ENCODE results near the gene KLRD1. TPM values are rescaled to one million over a fixed set of nuclear protein-coding genes. Genes with fewer than 3 reads are reported as not detected.

KLRD1 gene
- total RNA-seq, 6 experiments from 2014 or later = 0.68 to 2.3 (median 1.1) TPM

DNA sequence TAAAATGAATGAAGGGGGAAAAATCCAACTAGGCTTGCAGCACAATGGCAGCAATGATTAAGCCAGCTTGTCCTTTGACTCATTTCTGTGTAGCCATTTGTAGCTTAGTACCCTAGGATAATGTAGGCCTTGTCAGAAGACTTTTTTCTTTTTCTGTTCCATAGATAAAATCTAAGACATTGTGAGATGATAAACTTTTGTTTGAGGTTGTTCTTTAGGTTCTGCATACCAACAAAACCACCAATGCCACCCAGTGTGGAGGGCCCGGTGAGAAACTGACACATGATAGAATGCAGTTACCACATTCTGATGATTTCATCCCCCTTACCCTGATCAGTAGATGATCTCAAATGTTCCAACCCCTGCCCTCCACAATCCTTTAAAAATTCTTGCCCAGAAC, 6.6 kb upstream of the KLRD1 start:
- WGBS (ENCODE audit: insufficient coverage, low coverage, low lambda C conversion rate, missing lambda C conversion rate) = 88% methylated on average over 1 of the region's 1 CpG

GRCh38 chr12:10304161-10304574, 3.5 kb upstream of the KLRD1 start:
- Histone ChIP-seq H3K36me3 (no peaks in the 10 kb centered on the region), H3K9me3 (no peaks in the 10 kb centered on the region), H3K27ac (no peak overlapping the region), H3K4me1 (no peaks in the 10 kb centered on the region), H3K4me3 (no peak overlapping the region), H3K27me3 (no peaks in the 10 kb centered on the region)
- DNase-seq (no peak), ATAC-seq (peak in 1 of 4 donors; percentile 15)
- no peak for TF ChIP-seq POLR2A (IDR thresholded peaks at IDR 0.05)
- TF ChIP-seq, protein P1, sequence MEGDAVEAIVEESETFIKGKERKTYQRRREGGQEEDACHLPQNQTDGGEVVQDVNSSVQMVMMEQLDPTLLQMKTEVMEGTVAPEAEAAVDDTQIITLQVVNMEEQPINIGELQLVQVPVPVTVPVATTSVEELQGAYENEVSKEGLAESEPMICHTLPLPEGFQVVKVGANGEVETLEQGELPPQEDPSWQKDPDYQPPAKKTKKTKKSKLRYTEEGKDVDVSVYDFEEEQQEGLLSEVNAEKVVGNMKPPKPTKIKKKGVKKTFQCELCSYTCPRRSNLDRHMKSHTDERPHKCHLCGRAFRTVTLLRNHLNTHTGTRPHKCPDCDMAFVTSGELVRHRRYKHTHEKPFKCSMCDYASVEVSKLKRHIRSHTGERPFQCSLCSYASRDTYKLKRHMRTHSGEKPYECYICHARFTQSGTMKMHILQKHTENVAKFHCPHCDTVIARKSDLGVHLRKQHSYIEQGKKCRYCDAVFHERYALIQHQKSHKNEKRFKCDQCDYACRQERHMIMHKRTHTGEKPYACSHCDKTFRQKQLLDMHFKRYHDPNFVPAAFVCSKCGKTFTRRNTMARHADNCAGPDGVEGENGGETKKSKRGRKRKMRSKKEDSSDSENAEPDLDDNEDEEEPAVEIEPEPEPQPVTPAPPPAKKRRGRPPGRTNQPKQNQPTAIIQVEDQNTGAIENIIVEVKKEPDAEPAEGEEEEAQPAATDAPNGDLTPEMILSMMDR (IDR thresholded peaks at IDR 0.05) = no peak
- 63% methylated on average over 3 of the region's 3 CpGs for WGBS (ENCODE audit: insufficient coverage, low coverage, low lambda C conversion rate, missing lambda C conversion rate)
- intact Hi-C loops (cut with DNase I) = no loop called here

More for the DNA sequence above, 6.6 kb upstream of the KLRD1 start:
- Histone ChIP-seq H3K27ac (no peak overlapping the region), H3K4me1 (no peaks in the 10 kb centered on the region), H3K4me3 (no peak overlapping the region), H3K36me3 (no peaks in the 10 kb centered on the region), H3K27me3 (no peaks in the 10 kb centered on the region), H3K9me3 (no peaks in the 10 kb centered on the region)
- intact Hi-C loops (cut with DNase I) = no loop called here
- no peak for TF ChIP-seq POLR2A (IDR thresholded peaks at IDR 0.05)
- TF ChIP-seq, protein P1 (IDR thresholded peaks at IDR 0.05) = no peak
- ATAC-seq = no peak
- DNase-seq = no peak

DNA sequence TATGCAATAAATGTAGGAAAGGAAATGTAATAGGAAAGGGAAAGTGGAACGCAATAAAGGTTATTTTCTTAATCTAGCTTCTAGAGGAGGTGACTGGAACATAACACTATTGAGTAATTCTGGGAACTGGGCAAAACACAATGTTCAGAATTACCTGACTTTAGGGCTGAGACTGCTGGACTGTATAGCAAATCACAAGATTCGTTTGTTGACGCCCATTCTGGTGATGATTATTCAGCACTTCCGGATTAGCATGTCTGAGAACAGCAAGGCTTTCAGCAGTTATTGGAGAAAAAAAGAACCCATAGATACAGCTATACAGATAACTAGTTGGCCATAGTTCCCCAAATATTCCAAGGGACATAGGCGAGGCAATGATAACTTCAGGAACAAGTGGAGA, 2.3 kb upstream of the KLRD1 start:
- Histone ChIP-seq H3K9me3 (no peaks in the 10 kb centered on the region), H3K4me3 (no peak overlapping the region), H3K4me1 (no peaks in the 10 kb centered on the region), H3K27me3 (no peaks in the 10 kb centered on the region), H3K36me3 (no peaks in the 10 kb centered on the region), H3K27ac (no peak overlapping the region)
- WGBS (ENCODE audit: insufficient coverage, low coverage, low lambda C conversion rate, missing lambda C conversion rate) = 86% methylated on average over 5 of the region's 5 CpGs
- DNase-seq (no peak), ATAC-seq (no peak)
- no peak for TF ChIP-seq POLR2A (IDR thresholded peaks at IDR 0.05)
- TF ChIP-seq, protein P1 (IDR thresholded peaks at IDR 0.05) = no peak
- intact Hi-C loops (cut with DNase I) = no loop called here

DNA sequence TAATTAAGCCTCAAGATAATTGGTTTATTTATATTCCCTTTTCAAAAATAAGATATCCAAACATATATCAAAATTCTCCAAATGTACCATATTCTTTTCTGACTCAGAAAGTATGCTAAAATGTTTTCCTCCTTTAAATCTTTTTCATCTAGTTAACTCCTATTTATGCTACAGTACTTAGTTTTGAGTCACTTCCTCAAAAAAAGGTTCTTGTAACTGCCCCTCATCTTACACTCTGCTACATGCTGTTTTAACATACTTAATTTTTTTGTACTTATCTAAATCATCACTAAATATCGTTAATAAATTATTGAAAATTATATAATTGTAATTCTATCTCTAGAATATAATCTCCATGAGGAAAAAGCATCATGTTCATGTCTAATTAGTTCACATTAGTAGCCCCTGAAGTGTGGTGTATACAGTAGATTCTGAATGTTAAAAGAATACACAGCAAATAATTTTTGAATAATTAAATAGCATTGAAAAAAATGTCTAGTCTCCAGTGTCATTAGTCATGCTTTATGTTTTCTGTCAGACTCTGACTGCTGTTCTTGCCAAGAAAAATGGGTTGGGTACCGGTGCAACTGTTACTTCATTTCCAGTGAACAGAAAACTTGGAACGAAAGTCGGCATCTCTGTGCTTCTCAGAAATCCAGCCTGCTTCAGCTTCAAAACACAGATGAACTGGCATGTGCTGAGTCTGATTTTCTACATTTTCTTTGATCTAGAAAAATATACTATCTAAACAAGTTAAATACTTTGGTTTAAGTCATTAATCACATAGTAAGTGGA, 3.5 kb downstream of the KLRD1 start:
- Histone ChIP-seq H3K27me3 (no peaks in the 10 kb centered on the region), H3K27ac (no peak overlapping the region), H3K36me3 (no peaks in the 10 kb centered on the region), H3K9me3 (no peaks in the 10 kb centered on the region), H3K4me1 (no peaks in the 10 kb centered on the region), H3K4me3 (no peak overlapping the region)
- intact Hi-C loops (cut with DNase I) = no loop called here
- DNase-seq = no peak
- WGBS (ENCODE audit: insufficient coverage, low coverage, low lambda C conversion rate, missing lambda C conversion rate) = 43% methylated on average over 4 of the region's 4 CpGs
- no peak for ATAC-seq
- TF ChIP-seq, protein P1 (IDR thresholded peaks at IDR 0.05) = no peak
- no peak for TF ChIP-seq POLR2A (IDR thresholded peaks at IDR 0.05)

Measured in right lobe of liver (tissue), 6 donors.